TTC549 (cell line): ENCODE results near the gene ABCB4.
"Not testable (repeated sequence)": the region's sequence is repeated elsewhere in the genome, so short reads cannot be mapped to it uniquely, and the experiment has no call there.

Experiments
- FAIRE-seq: peaks from 2 replicates; lab custom pipeline; 2012; peaks lifted over from hg19 to GRCh38; lab: Jason Lieb, UNC

Gene ABCB4

GRCh38 chr7:87474533-87475358, 734 bp downstream of the ABCB4 start:
- no peak for FAIRE-seq

GRCh38 chr7:87473986-87474385, 1.5 kb downstream of the ABCB4 start:
- FAIRE-seq, result no peak

GRCh38 chr7:87473192-87473591, 2.3 kb downstream of the ABCB4 start:
- no peak for FAIRE-seq

- no peak for FAIRE-seq
These were observed 4.0 kb downstream of the ABCB4 start for GRCh38 chr7:87471473-87471872.

- FAIRE-seq, result not testable (repeated sequence)
These were observed 6.3 kb downstream of the ABCB4 start for GRCh38 chr7:87469204-87469603.

GRCh38 chr7:87465534-87465880, 10.0 kb downstream of the ABCB4 start:
- FAIRE-seq, result not testable (repeated sequence)

- not testable (repeated sequence) for FAIRE-seq
These were observed 10.5 kb downstream of the ABCB4 start for GRCh38 chr7:87464830-87465533.

- FAIRE-seq, result no peak
These were observed 11.5 kb downstream of the ABCB4 start for GRCh38 chr7:87463982-87464381.

- FAIRE-seq, result not testable (repeated sequence)
These were observed 15.0 kb downstream of the ABCB4 start for GRCh38 chr7:87460444-87460843.

- no peak for FAIRE-seq
These were observed 15.5 kb downstream of the ABCB4 start for GRCh38 chr7:87459941-87460340.

GRCh38 chr7:87458148-87458547, 17.3 kb downstream of the ABCB4 start:
- FAIRE-seq, result no peak

- no peak for FAIRE-seq
These were observed 19.2 kb downstream of the ABCB4 start for GRCh38 chr7:87456247-87456646.

- no peak for FAIRE-seq
These were observed 23.2 kb downstream of the ABCB4 start for GRCh38 chr7:87452279-87452678.

- no peak for FAIRE-seq
These were observed 24.3 kb downstream of the ABCB4 start for GRCh38 chr7:87451187-87451586.

GRCh38 chr7:87450706-87451105, 24.8 kb downstream of the ABCB4 start:
- FAIRE-seq, result no peak

- FAIRE-seq, result no peak
These were observed 27.1 kb downstream of the ABCB4 start for GRCh38 chr7:87448388-87448787.

GRCh38 chr7:87447116-87447635, 28.3 kb downstream of the ABCB4 start:
- no peak for FAIRE-seq

GRCh38 chr7:87445897-87446296, 29.6 kb downstream of the ABCB4 start:
- FAIRE-seq, result no peak

GRCh38 chr7:87435546-87435945, 39.9 kb downstream of the ABCB4 start:
- FAIRE-seq, result no peak

- FAIRE-seq, result no peak
These were observed 42.9 kb downstream of the ABCB4 start for GRCh38 chr7:87432536-87432935.

- no peak for FAIRE-seq
These were observed 48.2 kb downstream of the ABCB4 start for GRCh38 chr7:87427288-87427687.

GRCh38 chr7:87426160-87426559, 49.3 kb downstream of the ABCB4 start:
- no peak for FAIRE-seq

GRCh38 chr7:87424075-87424474, 51.4 kb downstream of the ABCB4 start:
- FAIRE-seq, result no peak

GRCh38 chr7:87420173-87420572, 55.3 kb downstream of the ABCB4 start:
- no peak for FAIRE-seq
